ENCODE measurements around the gene CEP170B.

CEP170B gene

GRCh38 chr14:104852280-104852663 is 12.8 kb upstream of the CEP170B start:
- TF ChIP-seq FOXM1 (IDR thresholded peaks at IDR 0.05; ENCODE audit: borderline replicate concordance, low read depth) = no peak
- TF ChIP-seq CREB1 (IDR thresholded peaks at IDR 0.05; ENCODE audit: low read depth) = no peak
- no peak for TF ChIP-seq YY1 (IDR thresholded peaks at IDR 0.05; ENCODE audit: low read depth)
- TF ChIP-seq CEBPB (IDR thresholded peaks at IDR 0.05) = no peak
- TF ChIP-seq RAD21 (IDR thresholded peaks at IDR 0.05; ENCODE audit: low read depth) = no peak
- TF ChIP-seq, protein P1, sequence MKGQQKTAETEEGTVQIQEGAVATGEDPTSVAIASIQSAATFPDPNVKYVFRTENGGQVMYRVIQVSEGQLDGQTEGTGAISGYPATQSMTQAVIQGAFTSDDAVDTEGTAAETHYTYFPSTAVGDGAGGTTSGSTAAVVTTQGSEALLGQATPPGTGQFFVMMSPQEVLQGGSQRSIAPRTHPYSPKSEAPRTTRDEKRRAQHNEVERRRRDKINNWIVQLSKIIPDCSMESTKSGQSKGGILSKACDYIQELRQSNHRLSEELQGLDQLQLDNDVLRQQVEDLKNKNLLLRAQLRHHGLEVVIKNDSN (IDR thresholded peaks at IDR 0.05) = no peak
- TF ChIP-seq, protein P2, sequence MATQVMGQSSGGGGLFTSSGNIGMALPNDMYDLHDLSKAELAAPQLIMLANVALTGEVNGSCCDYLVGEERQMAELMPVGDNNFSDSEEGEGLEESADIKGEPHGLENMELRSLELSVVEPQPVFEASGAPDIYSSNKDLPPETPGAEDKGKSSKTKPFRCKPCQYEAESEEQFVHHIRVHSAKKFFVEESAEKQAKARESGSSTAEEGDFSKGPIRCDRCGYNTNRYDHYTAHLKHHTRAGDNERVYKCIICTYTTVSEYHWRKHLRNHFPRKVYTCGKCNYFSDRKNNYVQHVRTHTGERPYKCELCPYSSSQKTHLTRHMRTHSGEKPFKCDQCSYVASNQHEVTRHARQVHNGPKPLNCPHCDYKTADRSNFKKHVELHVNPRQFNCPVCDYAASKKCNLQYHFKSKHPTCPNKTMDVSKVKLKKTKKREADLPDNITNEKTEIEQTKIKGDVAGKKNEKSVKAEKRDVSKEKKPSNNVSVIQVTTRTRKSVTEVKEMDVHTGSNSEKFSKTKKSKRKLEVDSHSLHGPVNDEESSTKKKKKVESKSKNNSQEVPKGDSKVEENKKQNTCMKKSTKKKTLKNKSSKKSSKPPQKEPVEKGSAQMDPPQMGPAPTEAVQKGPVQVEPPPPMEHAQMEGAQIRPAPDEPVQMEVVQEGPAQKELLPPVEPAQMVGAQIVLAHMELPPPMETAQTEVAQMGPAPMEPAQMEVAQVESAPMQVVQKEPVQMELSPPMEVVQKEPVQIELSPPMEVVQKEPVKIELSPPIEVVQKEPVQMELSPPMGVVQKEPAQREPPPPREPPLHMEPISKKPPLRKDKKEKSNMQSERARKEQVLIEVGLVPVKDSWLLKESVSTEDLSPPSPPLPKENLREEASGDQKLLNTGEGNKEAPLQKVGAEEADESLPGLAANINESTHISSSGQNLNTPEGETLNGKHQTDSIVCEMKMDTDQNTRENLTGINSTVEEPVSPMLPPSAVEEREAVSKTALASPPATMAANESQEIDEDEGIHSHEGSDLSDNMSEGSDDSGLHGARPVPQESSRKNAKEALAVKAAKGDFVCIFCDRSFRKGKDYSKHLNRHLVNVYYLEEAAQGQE (IDR thresholded peaks at IDR 0.05; ENCODE audit: low read depth) = no peak
- TF ChIP-seq MAX (IDR thresholded peaks at IDR 0.05) = no peak
- TF ChIP-seq EGR1 (IDR thresholded peaks at IDR 0.05) = no peak
- TF ChIP-seq TEAD4 (IDR thresholded peaks at IDR 0.05) = no peak
- TF ChIP-seq ZBTB7A (IDR thresholded peaks at IDR 0.05; ENCODE audit: low read depth) = no peak
- no peak for TF ChIP-seq TAF1 (IDR thresholded peaks at IDR 0.05; ENCODE audit: low read depth)
- TF ChIP-seq EP300 (IDR thresholded peaks at IDR 0.05; ENCODE audit: borderline replicate concordance) = no peak
- TF ChIP-seq TCF12 (IDR thresholded peaks at IDR 0.05; ENCODE audit: low read depth) = no peak

DNA sequence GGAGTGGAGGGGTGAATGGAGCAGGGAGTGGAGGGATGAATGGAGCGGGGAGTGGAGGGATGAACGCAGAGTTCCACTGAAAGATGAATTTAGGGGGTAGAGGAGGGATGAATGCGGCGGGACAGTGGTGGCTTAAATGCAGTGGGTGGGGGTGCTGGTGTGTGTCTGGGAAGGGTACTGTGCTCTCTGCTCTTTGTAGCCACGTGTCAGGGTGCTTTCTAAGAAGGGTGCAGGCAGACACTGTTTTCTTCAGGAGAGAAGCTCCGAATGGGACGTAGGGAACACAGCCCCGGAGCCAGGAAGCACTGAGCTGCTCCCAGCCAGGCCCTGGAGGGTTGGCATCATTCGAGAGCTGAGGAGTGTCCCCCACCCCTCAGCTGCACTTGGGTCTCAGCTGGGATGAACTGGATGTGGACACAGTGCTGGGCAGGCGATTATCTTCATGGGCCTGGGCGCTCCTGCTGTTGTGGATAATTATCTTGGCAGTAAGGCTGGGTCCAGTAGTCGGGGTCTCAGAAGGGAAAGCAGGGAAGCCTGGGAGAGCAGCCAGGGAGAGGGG is 9.5 kb upstream of the CEP170B start:
- TF ChIP-seq, protein P2 (IDR thresholded peaks at IDR 0.05; ENCODE audit: low read depth) = no peak
- TF ChIP-seq YY1 (IDR thresholded peaks at IDR 0.05; ENCODE audit: low read depth) (no peak), CREB1 (IDR thresholded peaks at IDR 0.05; ENCODE audit: low read depth) (no peak), EGR1 (IDR thresholded peaks at IDR 0.05) (no peak), CEBPB (IDR thresholded peaks at IDR 0.05) (no peak)

DNA sequence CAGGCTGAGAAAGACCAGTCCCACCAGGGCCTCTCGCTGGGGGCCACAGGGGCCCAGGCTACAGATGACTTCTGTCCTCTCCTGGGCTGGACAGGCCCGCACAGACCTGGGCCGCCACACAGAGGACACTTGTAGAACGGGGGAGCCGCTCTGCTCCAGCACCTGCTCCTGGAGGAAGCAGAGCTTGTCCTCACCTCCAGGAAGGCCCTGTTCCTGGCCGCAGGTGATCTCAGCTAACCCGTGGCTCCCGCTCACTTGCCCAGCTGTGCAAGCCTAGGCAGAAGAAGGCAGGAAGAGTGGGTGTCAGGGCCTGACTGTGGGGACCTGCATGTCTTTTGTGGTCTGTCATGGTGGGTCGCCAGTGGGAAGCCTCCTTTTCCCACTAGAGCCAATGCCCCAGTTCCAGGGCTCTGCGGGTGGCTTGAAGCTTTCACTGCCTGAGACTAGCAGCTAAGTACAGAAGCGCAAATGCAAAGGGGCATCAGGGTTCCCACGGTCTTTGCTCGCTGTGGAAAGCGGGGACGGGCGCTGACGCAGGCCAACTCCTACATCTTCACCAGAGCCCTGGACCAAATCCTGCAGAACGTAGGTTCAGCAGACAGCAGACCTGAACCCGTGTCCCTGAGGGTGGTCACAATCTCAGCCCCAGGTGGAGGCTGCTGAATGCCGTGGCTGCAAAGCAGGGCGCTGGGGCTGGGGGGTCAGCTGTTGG is 8.8 kb upstream of the CEP170B start:
- no peak for TF ChIP-seq MAX (IDR thresholded peaks at IDR 0.05)
- TF ChIP-seq NFIC (IDR thresholded peaks at IDR 0.05) = no peak
- TF ChIP-seq, protein P2 (IDR thresholded peaks at IDR 0.05; ENCODE audit: low read depth) = no peak
- no peak for TF ChIP-seq TEAD4 (IDR thresholded peaks at IDR 0.05)
- TF ChIP-seq RAD21 (IDR thresholded peaks at IDR 0.05; ENCODE audit: low read depth) = no peak
- no peak for TF ChIP-seq CREB1 (IDR thresholded peaks at IDR 0.05; ENCODE audit: low read depth)
- no peak for TF ChIP-seq YY1 (IDR thresholded peaks at IDR 0.05; ENCODE audit: low read depth)
- no peak for TF ChIP-seq EP300 (IDR thresholded peaks at IDR 0.05; ENCODE audit: borderline replicate concordance)
- no peak for TF ChIP-seq ZBTB7A (IDR thresholded peaks at IDR 0.05; ENCODE audit: low read depth)

DNA sequence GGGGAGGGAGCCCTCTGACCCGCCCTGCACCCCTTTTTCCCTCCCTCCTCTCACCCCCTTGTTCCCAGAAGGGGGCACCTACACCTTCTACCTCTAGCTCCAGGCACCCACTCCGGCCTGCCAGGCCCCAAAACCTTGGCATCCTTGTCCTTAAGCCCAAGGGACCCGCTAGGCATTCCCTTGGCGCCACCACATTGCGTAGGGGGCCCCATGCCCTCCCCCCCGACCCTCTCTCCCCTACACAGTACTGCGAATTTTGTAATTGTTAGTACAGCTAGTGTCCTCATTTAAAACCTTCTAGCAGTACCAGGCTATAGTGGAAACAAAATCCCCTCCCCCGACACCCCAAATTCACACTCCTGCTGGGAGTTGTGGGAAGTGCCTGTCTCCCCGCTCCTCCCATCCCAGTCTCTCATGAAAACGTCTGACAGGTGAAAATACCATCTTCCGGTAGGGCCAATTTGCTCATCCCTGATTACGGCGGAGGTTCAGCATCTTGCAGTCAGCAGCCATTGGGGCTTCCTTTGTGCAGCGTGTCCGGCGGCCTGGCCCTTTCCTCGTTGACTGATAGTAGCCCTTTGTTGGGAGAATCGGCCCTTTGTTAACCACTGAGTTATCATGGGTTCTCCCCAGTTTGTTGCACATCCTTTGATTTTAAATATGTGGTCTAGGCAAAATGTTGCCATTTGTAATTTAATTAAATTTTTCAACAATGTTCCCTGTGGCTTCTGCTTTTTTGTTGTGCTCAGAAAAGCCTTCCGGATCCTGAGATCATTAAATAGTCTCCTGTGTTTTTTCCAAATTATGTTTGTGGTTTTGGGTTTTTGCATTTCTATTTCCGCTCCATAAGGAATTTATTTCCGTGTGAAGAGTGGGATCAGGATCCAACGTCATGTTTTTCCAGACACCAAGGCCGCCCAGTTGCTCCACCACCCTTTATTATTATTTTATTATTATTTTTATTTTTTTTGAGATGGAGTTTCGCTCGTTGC is 7.9 kb upstream of the CEP170B start:
- TF ChIP-seq ZBTB7A (IDR thresholded peaks at IDR 0.05; ENCODE audit: low read depth) = no peak
- TF ChIP-seq CREB1 (IDR thresholded peaks at IDR 0.05; ENCODE audit: low read depth) = no peak
- no peak for TF ChIP-seq CEBPB (IDR thresholded peaks at IDR 0.05)
- no peak for TF ChIP-seq EP300 (IDR thresholded peaks at IDR 0.05; ENCODE audit: borderline replicate concordance)
- TF ChIP-seq FOXM1 (IDR thresholded peaks at IDR 0.05; ENCODE audit: borderline replicate concordance, low read depth) = no peak
- TF ChIP-seq NFIC (IDR thresholded peaks at IDR 0.05) = no peak
- TF ChIP-seq, protein P1 (IDR thresholded peaks at IDR 0.05) = no peak
- TF ChIP-seq YY1 (IDR thresholded peaks at IDR 0.05; ENCODE audit: low read depth) = no peak
- TF ChIP-seq EGR1 (IDR thresholded peaks at IDR 0.05) = no peak
- no peak for TF ChIP-seq TEAD4 (IDR thresholded peaks at IDR 0.05)
- TF ChIP-seq TAF1 (IDR thresholded peaks at IDR 0.05; ENCODE audit: low read depth) = no peak
- TF ChIP-seq MAX (IDR thresholded peaks at IDR 0.05) = no peak
- TF ChIP-seq, protein P2 (IDR thresholded peaks at IDR 0.05; ENCODE audit: low read depth) = no peak
